GM04503 (cell line): ENCODE measurements around the gene ARHGAP45.
"Not testable (repeated sequence)": the region's sequence is repeated elsewhere in the genome, so short reads cannot be mapped to it uniquely, and the experiment has no call there.

ENCODE experiments used
- DNase-seq: peaks from one replicate; pipeline ENCODE4 v3.0.0-alpha.2; 2012; ENCODE audit warnings: low read depth

Gene ARHGAP45

GRCh38 chr19:1105008-1105872 lies 38.3 kb downstream of the ARHGAP45 start:
- DNase-seq, result no peak

GRCh38 chr19:1105873-1106840 lies 39.2 kb downstream of the ARHGAP45 start:
- DNase-seq, result no peak

GRCh38 chr19:1106841-1107660 lies 40.1 kb downstream of the ARHGAP45 start:
- DNase-seq, result no peak

- DNase-seq, result no peak
Measured at GRCh38 chr19:1107661-1108261, 40.8 kb downstream of the ARHGAP45 start.

GRCh38 chr19:1108291-1109031 lies 41.5 kb downstream of the ARHGAP45 start:
- DNase-seq, result no peak

- DNase-seq, result no peak
Measured at GRCh38 chr19:1109032-1109551, 42.1 kb downstream of the ARHGAP45 start.

GRCh38 chr19:1109697-1110671 lies 43.0 kb downstream of the ARHGAP45 start:
- no peak for DNase-seq

GRCh38 chr19:1110809-1111640 lies 44.1 kb downstream of the ARHGAP45 start:
- no peak for DNase-seq

- no peak for DNase-seq
Measured at GRCh38 chr19:1111641-1112267, 44.8 kb downstream of the ARHGAP45 start.

GRCh38 chr19:1112268-1113029 lies 45.5 kb downstream of the ARHGAP45 start:
- DNase-seq, result no peak

- DNase-seq, result no peak
Measured at GRCh38 chr19:1113030-1113985, 46.3 kb downstream of the ARHGAP45 start.

- DNase-seq, result no peak
Measured at GRCh38 chr19:1113986-1114483, 47.1 kb downstream of the ARHGAP45 start.

GRCh38 chr19:1114728-1115127 lies 47.8 kb downstream of the ARHGAP45 start:
- DNase-seq, result not testable (repeated sequence)

- DNase-seq, result no peak
Measured at GRCh38 chr19:1115646-1116420, 48.9 kb downstream of the ARHGAP45 start.
